GM23338 (cell line): Measurements from ENCODE around the gene MTHFD1. TPM values are rescaled to one million over a fixed set of nuclear protein-coding genes. Genes with fewer than 3 reads are reported as not detected.

Experiments used
- ATAC-seq: fragments of 200-7000 bp; cut with Tn5 transposase; 3 replicates; pipeline ENCODE4 v1.9.1; 2020
- DNase-seq: peaks from one replicate; pipeline ENCODE4 v3.0.0-alpha.2; 2015; ENCODE audit warnings: low spot score
- H2AFZ ChIP-seq: fragments of 200-600 bp; sonication (generic); 2 replicates; pipeline ENCODE4 v1.8.0; 2016; ENCODE audit warnings: antibody characterized with exemption, mild to moderate bottlenecking, moderate library complexity
- H3F3A ChIP-seq: fragments of 200-600 bp; sonication (generic); replicated peaks from 2 replicates; pipeline ENCODE4 v1.8.0; 2017; ENCODE audit warnings: antibody characterized with exemption, mixed run types, low read depth
- H3K27ac ChIP-seq: fragments of 200-600 bp; sonication (generic); 2 replicates; pipeline ENCODE4 v1.6.1; 2016; ENCODE audit warnings: low read depth
- H3K27me3 ChIP-seq: fragments of 200-600 bp; sonication (generic); 2 replicates; pipeline ENCODE4 v1.8.0; 2016; ENCODE audit warnings: mild to moderate bottlenecking, mixed run types, moderate library complexity; ENCODE audit not compliant: insufficient read depth
- H3K36me3 ChIP-seq: fragments of 200-600 bp; sonication (generic); 2 replicates; pipeline ENCODE4 v1.8.0; 2016; ENCODE audit warnings: mild to moderate bottlenecking; ENCODE audit not compliant: insufficient read depth
- H3K4me1 ChIP-seq: fragments of 200-600 bp; sonication (generic); 2 replicates; pipeline ENCODE4 v1.8.0; 2016; ENCODE audit warnings: mild to moderate bottlenecking, moderate library complexity; ENCODE audit not compliant: insufficient read depth
- H3K4me2 ChIP-seq: fragments of 200-600 bp; sonication (generic); 2 replicates; pipeline ENCODE4 v1.7.1; 2017; ENCODE audit warnings: mixed run types
- H3K4me3 ChIP-seq: fragments of 200-600 bp; sonication (generic); 2 replicates; pipeline ENCODE4 v1.6.1; 2016; ENCODE audit warnings: mixed run types
- H3K79me2 ChIP-seq: fragments of 200-600 bp; sonication (generic); replicated peaks from 2 replicates; pipeline ENCODE4 v1.8.0; 2017; ENCODE audit warnings: mild to moderate bottlenecking; ENCODE audit not compliant: insufficient read depth
- H3K9me2 ChIP-seq: fragments of 200-600 bp; sonication (generic); 2 replicates; pipeline ENCODE4 v1.8.0; 2017; ENCODE audit not compliant: insufficient read depth
- H4K20me1 ChIP-seq: fragments of 200-600 bp; sonication (generic); replicated peaks from 2 replicates; pipeline ENCODE4 v1.8.0; 2017; ENCODE audit warnings: mild to moderate bottlenecking; ENCODE audit not compliant: insufficient read depth
- H3K27ac Mint-ChIP-seq: 2 replicates; pipeline ENCODE4 v1.8.0; 2020; ENCODE audit warnings: inconsistent platforms, mild to moderate bottlenecking, moderate library complexity, mixed read lengths
- H3K27me3 Mint-ChIP-seq: 3 replicates; pipeline ENCODE4 v1.8.0; 2022; ENCODE audit warnings: low read depth, mild to moderate bottlenecking, moderate library complexity, mixed read lengths, inconsistent platforms; ENCODE audit not compliant: insufficient read depth, poor library complexity
- H3K36me3 Mint-ChIP-seq: 3 replicates; pipeline ENCODE4 v1.8.0; 2021; ENCODE audit warnings: low read depth, mild to moderate bottlenecking, inconsistent platforms, moderate library complexity, mixed read lengths
- H3K4me1 Mint-ChIP-seq: 3 replicates; pipeline ENCODE4 v1.8.0; 2020; ENCODE audit warnings: mild to moderate bottlenecking, inconsistent platforms, mixed read lengths
- H3K4me3 Mint-ChIP-seq: 3 replicates; pipeline ENCODE4 v1.8.0; 2021; ENCODE audit warnings: moderate library complexity, mild to moderate bottlenecking, inconsistent platforms, mixed read lengths
- H3K9me3 Mint-ChIP-seq: 3 replicates; pipeline ENCODE4 v1.8.0; 2020; ENCODE audit warnings: moderate library complexity, mild to moderate bottlenecking, inconsistent platforms, mixed read lengths
- ETS1 ChIP-seq: IDR thresholded peaks from 2 replicates; pipeline ENCODE4 v1.6.1; 2016; ENCODE audit warnings: antibody characterized with exemption
- EZH2 ChIP-seq: fragments of 200-600 bp; sonication (generic); IDR thresholded peaks from one replicate; pipeline ENCODE4 v1.8.0; 2017; ENCODE audit warnings: antibody characterized with exemption, mild to moderate bottlenecking, low read depth; ENCODE audit not compliant: unreplicated experiment
- EZH2phosphoT487 ChIP-seq: fragments of 200-600 bp; sonication (generic); IDR thresholded peaks from one replicate; pipeline ENCODE4 v1.8.1; 2018; ENCODE audit warnings: antibody characterized with exemption; ENCODE audit not compliant: unreplicated experiment
- NANOG ChIP-seq: IDR thresholded peaks from 2 replicates; pipeline ENCODE4 v1.6.1; 2016; ENCODE audit warnings: antibody characterized with exemption, borderline replicate concordance
- POLR2AphosphoS5 ChIP-seq: IDR thresholded peaks from 2 replicates; pipeline ENCODE4 v1.6.1; 2016; ENCODE audit warnings: antibody characterized with exemption, low read depth
- ZNF114 ChIP-seq: fragments of 250-450 bp; sonication (Bioruptor Pico); IDR thresholded peaks from 2 replicates; pipeline ENCODE4 v1.5.0; 2020; ENCODE audit warnings: mild to moderate bottlenecking, moderate library complexity
- ZNF331 ChIP-seq: fragments of 250-450 bp; sonication (Bioruptor Pico); IDR thresholded peaks from 2 replicates; pipeline ENCODE4 v1.5.0; 2020; ENCODE audit warnings: low read depth, mild to moderate bottlenecking, moderate library complexity
- ZNF462 ChIP-seq: fragments of 250-450 bp; sonication (Bioruptor Pico); IDR thresholded peaks from 2 replicates; pipeline ENCODE4 v1.5.0; 2020; ENCODE audit warnings: mild to moderate bottlenecking, moderate library complexity
- polyA plus RNA-seq: library from polyadenylated mRNA; unstranded; fragments of >200 nt; fragmentation: Nextera tagmentation; extraction: Ambion mirVana; gene quantifications from 2 replicates; pipeline ENCODE4 v1.2.1, GENCODE V29; 2016
- total RNA-seq: library from RNA; depleted of rRNA; stranded (reverse); fragments of >200 nt; shearing (Covaris generic); gene quantifications from 2 replicates; pipeline ENCODE4 v1.2.3, GENCODE V29; 2014

The MTHFD1 gene
- total and polyA plus RNA-seq, 2 experiments from 2014 or later = 219 to 237 TPM

- TF ChIP-seq ZNF462 (no peak), EZH2phosphoT487 (no peak), ZNF331 (no peak), POLR2AphosphoS5 (no peak), EZH2 (no peak), ZNF114 (CRISPR knock-in tag) (no peak)
These were observed 17.1 kb downstream of the MTHFD1 start (continued) for GRCh38 chr14:64405295-64405694.

GRCh38 chr14:64407329-64407728, 19.2 kb downstream of the MTHFD1 start:
- Histone ChIP-seq H2AFZ (no peak overlapping the region), H3K27me3 (no peaks in the 10 kb centered on the region), H3K9me2 (no peaks in the 10 kb centered on the region), H3K4me3 (no peak overlapping the region), H3K4me1 (no peaks in the 10 kb centered on the region), H3K4me2 (no peak overlapping the region), H3K27ac (no peak overlapping the region; the same call in 1 of the 2 replicates), H3F3A (0 out of 2 replicates have a peak, but pooled peaks cover 7% of the 10 kb centered on the region), H3K79me2 (peaks cover 95% of the 10 kb centered on the region), H4K20me1 (peaks cover 50% of the 10 kb centered on the region), H3K36me3 (peaks cover 30% of the 10 kb centered on the region)
- DNase-seq (no peak), ATAC-seq (no peak)
- peaks cover 15% of the 10 kb centered on the region; the same call in 2 of the 3 replicates for H3K4me1 Mint-ChIP-seq
- no peaks in the 10 kb centered on the region for H3K9me3 Mint-ChIP-seq
- H3K4me3 Mint-ChIP-seq = no peak overlapping the region
- peaks cover 69% of the 10 kb centered on the region for H3K36me3 Mint-ChIP-seq
- H3K27me3 Mint-ChIP-seq = no peaks in the 10 kb centered on the region
- H3K27ac Mint-ChIP-seq = peak overlapping the region; percentile 84
- TF ChIP-seq ETS1 = no peak
- TF ChIP-seq NANOG = no peak
- no peak for TF ChIP-seq ZNF114 (CRISPR knock-in tag)
- no peak for TF ChIP-seq EZH2
- no peak for TF ChIP-seq EZH2phosphoT487
- TF ChIP-seq ZNF462 = no peak
